Measurements from ENCODE around the gene HS6ST2.

DNA sequence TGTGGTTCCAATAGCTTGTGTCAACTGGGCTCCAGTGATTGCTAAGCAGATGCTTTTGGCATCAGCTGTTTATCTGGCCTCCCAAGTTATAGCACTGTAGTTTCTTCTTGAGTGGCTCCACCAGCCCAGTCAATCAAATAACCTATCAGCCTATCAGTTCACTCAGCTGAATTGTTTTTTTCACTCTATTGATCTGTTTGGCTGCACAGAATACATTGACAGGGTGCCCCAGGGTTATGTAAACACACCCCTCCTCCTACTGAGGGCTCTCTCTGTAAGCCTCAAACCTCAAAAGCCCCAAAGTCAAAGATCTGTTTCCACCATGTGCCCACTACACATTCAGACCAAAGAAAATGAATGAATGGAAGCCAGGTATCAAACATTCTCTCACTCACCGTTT lies 214.0 kb downstream of the HS6ST2 start:
- TF ChIP-seq, protein P1, sequence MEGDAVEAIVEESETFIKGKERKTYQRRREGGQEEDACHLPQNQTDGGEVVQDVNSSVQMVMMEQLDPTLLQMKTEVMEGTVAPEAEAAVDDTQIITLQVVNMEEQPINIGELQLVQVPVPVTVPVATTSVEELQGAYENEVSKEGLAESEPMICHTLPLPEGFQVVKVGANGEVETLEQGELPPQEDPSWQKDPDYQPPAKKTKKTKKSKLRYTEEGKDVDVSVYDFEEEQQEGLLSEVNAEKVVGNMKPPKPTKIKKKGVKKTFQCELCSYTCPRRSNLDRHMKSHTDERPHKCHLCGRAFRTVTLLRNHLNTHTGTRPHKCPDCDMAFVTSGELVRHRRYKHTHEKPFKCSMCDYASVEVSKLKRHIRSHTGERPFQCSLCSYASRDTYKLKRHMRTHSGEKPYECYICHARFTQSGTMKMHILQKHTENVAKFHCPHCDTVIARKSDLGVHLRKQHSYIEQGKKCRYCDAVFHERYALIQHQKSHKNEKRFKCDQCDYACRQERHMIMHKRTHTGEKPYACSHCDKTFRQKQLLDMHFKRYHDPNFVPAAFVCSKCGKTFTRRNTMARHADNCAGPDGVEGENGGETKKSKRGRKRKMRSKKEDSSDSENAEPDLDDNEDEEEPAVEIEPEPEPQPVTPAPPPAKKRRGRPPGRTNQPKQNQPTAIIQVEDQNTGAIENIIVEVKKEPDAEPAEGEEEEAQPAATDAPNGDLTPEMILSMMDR (IDR thresholded peaks at IDR 0.05): no peak
- no peak for TF ChIP-seq POLR2A (IDR thresholded peaks at IDR 0.05)
